B cell (primary cell): ENCODE measurements around the gene GPX3.

Source experiments
- EZH2 ChIP-seq: IDR thresholded peaks from 2 replicates; pipeline ENCODE4 v1.6.1; 2012; ENCODE audit warnings: borderline replicate concordance, low read depth, mild to moderate bottlenecking, moderate library complexity, low read length; ENCODE audit not compliant: insufficient read depth, poor library complexity, severe bottlenecking
- TF ChIP-seq, protein P1 (sequence below): fragments of 200-600 bp; IDR thresholded peaks from one replicate; pipeline ENCODE4 v1.8.0; 2022; ENCODE audit warnings: antibody characterized with exemption, mild to moderate bottlenecking

DNA sequence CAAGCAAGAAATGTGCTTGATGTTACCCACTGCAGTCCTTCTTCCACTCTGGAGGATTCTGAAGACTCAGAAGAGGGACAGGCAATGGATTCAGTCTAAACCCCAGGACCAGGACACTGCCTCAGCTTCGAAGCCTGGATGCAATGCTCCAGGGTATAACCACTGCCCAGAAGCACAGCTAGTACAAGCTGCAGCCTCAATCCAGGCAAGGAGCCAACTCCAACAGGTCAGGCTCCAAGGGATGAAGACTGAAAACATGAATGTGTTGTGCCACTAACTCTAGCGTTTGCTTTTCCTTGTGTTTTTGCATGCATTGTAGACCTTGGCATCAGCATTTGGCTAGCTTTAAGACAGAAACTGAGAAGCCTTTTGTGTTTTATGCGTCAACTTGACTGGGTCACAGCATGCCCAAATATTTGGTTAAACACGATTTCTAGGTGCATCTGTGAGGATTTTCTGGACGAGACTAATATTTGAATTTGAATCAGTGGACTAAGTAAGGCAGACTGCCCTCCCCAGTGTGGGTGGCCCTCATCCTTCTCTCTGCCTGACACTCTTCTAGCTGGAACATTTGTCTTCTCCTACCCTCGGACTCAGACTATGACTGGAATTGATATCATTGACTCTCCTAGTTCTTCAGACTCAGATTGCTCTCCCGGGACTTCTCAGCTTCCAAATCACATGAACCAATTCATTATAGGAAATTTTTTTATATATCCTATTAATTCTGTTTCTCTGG, 20.5 kb upstream of the GPX3 start:
- TF ChIP-seq, protein P1, sequence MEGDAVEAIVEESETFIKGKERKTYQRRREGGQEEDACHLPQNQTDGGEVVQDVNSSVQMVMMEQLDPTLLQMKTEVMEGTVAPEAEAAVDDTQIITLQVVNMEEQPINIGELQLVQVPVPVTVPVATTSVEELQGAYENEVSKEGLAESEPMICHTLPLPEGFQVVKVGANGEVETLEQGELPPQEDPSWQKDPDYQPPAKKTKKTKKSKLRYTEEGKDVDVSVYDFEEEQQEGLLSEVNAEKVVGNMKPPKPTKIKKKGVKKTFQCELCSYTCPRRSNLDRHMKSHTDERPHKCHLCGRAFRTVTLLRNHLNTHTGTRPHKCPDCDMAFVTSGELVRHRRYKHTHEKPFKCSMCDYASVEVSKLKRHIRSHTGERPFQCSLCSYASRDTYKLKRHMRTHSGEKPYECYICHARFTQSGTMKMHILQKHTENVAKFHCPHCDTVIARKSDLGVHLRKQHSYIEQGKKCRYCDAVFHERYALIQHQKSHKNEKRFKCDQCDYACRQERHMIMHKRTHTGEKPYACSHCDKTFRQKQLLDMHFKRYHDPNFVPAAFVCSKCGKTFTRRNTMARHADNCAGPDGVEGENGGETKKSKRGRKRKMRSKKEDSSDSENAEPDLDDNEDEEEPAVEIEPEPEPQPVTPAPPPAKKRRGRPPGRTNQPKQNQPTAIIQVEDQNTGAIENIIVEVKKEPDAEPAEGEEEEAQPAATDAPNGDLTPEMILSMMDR: no peak
- no peak for TF ChIP-seq EZH2
